Colonic mucosa (tissue), 4 donors: ENCODE data around the gene C17orf78. TPM values are rescaled to one million over a fixed set of nuclear protein-coding genes. Genes with fewer than 3 reads are reported as not detected.

ENCODE experiments used
- DNase-seq: peaks from one replicate; pipeline ENCODE4 v3.0.0-alpha.2; 2020
- H3K27ac ChIP-seq: fragments of 200-600 bp; one replicate; pipeline ENCODE4 v1.8.0; 2021
- H3K27me3 ChIP-seq: fragments of 200-600 bp; one replicate; pipeline ENCODE4 v1.8.0; 2021
- H3K36me3 ChIP-seq: fragments of 200-600 bp; one replicate; pipeline ENCODE4 v1.8.0; 2021
- H3K4me1 ChIP-seq: fragments of 200-600 bp; one replicate; pipeline ENCODE4 v1.8.0; 2021; ENCODE audit warnings: mild to moderate bottlenecking
- H3K4me3 ChIP-seq: fragments of 200-600 bp; one replicate; pipeline ENCODE4 v1.8.0; 2021
- H3K9ac ChIP-seq, 2 donors: one replicate each; pipeline ENCODE4 v1.7.0; 2013; ENCODE audit warnings: control low read depth in 2 of 2, low read depth in 2 of 2, low read length in 2 of 2
- H3K9me3 ChIP-seq: fragments of 200-600 bp; one replicate; pipeline ENCODE4 v1.8.0; 2021
- CTCF ChIP-seq: fragments of 200-600 bp; IDR thresholded peaks from one replicate; pipeline ENCODE4 v1.8.0; 2022; ENCODE audit warnings: antibody characterized with exemption, mild to moderate bottlenecking
- intact Hi-C: fragments of 100-400 bp; cut with DNase I; formaldehyde crosslinking; loops from one replicate; pipeline ENCODE4 v1.14.1; 2022
- total RNA-seq, 2 donors: library from RNA; stranded (reverse); fragmentation: NEBNext Ultra II Directional in 1 of 2; extraction: Animal tissue kit (Norgen Biotek cat#: 25700) in 1 of 2; gene quantifications; one replicate each; pipeline ENCODE4 v1.2.1, GENCODE V29; 2021
- donor health status: healthy.
- donor health status: DM: no; HTN: no; CAD: no.
- donor health status: DM: no; HTN: no; CAD: no.

Gene C17orf78
- total RNA-seq, 2 donors from 2014 or later, result not detected

DNA sequence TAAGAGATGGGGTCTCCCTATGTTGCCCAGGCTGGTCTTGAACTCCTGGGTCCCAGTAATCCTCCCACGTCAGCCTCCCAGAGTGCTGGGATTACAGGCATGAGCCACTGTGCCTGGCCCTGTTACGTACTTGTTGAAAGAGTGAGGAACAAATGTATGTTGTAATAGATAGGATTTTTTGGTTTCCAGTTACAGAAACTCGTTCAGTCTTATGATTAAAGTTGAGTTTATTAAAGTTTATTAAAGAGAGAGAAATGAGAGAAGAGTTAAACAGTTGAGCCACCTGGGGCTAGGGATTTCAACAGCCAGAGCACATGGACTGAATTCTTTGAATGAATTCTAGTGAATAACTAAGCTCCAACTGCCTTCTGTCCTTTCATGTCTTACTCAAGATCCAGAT is 34.6 kb downstream of the C17orf78 start:
- no peak for TF ChIP-seq CTCF
- Histone ChIP-seq H3K27ac (no peak overlapping the region), H3K9ac (no peak overlapping the region), H3K36me3 (no peaks in the 10 kb centered on the region), H3K4me1 (no peaks in the 10 kb centered on the region), H3K9me3 (no peaks in the 10 kb centered on the region), H3K4me3 (no peak overlapping the region), H3K27me3 (no peaks in the 10 kb centered on the region)
- intact Hi-C loops, result no loop called here
- no peak for DNase-seq

GRCh38 chr17:37413875-37414519 is 38.2 kb downstream of the C17orf78 start:
- Histone ChIP-seq H3K27ac (no peak overlapping the region), H3K36me3 (no peaks in the 10 kb centered on the region), H3K9ac (no peak overlapping the region), H3K27me3 (no peaks in the 10 kb centered on the region), H3K4me3 (no peak overlapping the region), H3K4me1 (no peaks in the 10 kb centered on the region), H3K9me3 (no peaks in the 10 kb centered on the region)
- TF ChIP-seq CTCF, result no peak
- DNase-seq, result no peak
- intact Hi-C loops, result no loop called here

GRCh38 chr17:37417852-37418251 is 42.1 kb downstream of the C17orf78 start:
- H3K27me3 ChIP-seq, result no peaks in the 10 kb centered on the region
- no peaks in the 10 kb centered on the region for H3K36me3 ChIP-seq
- no peak overlapping the region for H3K4me3 ChIP-seq
- H3K27ac ChIP-seq, result no peak overlapping the region
- DNase-seq, result no peak
- intact Hi-C loops, result no loop called here
- H3K4me1 ChIP-seq, result no peaks in the 10 kb centered on the region
- TF ChIP-seq CTCF, result no peak
- no peaks in the 10 kb centered on the region for H3K9me3 ChIP-seq
- no peak overlapping the region for H3K9ac ChIP-seq

DNA sequence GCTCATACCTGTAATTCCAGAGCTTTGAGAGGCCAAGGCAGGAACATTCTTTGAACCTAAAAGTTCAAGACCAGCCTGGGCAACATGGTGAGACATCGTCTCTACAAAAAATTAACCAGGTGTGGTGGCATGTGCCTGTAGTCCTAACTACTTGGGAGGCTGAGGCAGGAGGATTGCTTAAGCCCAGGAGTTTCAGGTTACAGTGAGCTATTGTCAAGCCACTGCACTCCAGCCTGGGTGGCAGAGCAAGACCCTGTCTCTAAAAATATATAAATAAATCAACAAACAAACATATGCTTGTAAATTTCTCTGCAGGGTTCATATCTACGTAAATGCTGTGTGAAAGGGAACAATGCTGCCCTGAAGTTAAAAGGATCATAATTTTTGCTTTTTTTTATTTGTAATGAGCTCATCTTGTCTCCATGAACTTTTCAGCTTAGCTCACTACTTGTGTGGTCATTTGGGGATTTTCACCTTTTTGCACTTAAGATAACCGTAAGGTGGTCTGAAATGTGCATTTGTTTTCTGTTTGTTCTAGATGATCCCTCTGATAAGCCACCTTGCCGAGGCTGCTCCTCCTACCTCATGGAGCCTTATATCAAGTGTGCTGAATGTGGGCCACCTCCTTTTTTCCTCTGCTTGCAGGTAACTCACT is 47.3 kb downstream of the C17orf78 start:
- Histone ChIP-seq H3K9me3 (no peaks in the 10 kb centered on the region), H3K4me3 (no peak overlapping the region), H3K9ac (no peak overlapping the region), H3K4me1 (no peaks in the 10 kb centered on the region), H3K27ac (no peak overlapping the region), H3K27me3 (no peaks in the 10 kb centered on the region), H3K36me3 (peaks cover 5% of the 10 kb centered on the region)
- DNase-seq, result no peak
- TF ChIP-seq CTCF, result no peak
- intact Hi-C loops, result no loop called here

DNA sequence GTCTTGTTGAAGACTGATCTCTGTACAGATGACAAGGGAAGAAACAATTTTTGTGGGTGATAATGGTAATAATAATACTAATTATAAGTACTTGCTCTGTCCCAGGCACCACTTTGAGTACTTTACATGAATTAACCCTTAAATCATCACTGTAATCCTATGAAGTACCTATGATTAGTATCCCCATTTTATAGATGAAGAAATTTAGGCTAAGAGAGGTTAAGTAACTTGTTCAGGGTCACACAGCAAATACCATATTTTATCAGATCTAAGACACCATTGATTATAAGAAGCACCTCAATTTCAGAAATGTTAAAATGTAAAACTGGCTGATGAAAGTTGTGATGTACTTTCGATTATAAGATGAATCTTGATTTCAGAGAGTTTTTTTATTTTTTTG is 49.5 kb downstream of the C17orf78 start:
- Histone ChIP-seq H3K4me1 (no peaks in the 10 kb centered on the region), H3K27me3 (no peaks in the 10 kb centered on the region), H3K9ac (no peak overlapping the region), H3K36me3 (peaks cover 5% of the 10 kb centered on the region), H3K27ac (no peak overlapping the region), H3K4me3 (no peak overlapping the region), H3K9me3 (no peaks in the 10 kb centered on the region)
- TF ChIP-seq CTCF, result no peak
- no peak for DNase-seq
- intact Hi-C loops, result no loop called here
